Measurements from ENCODE around the gene BCAS3. TPM values are rescaled to one million over a fixed set of nuclear protein-coding genes. Genes with fewer than 3 reads are reported as not detected.

BCAS3 gene
- polyA plus RNA-seq, 1 donor from 2014 or later = 21.6 TPM

DNA sequence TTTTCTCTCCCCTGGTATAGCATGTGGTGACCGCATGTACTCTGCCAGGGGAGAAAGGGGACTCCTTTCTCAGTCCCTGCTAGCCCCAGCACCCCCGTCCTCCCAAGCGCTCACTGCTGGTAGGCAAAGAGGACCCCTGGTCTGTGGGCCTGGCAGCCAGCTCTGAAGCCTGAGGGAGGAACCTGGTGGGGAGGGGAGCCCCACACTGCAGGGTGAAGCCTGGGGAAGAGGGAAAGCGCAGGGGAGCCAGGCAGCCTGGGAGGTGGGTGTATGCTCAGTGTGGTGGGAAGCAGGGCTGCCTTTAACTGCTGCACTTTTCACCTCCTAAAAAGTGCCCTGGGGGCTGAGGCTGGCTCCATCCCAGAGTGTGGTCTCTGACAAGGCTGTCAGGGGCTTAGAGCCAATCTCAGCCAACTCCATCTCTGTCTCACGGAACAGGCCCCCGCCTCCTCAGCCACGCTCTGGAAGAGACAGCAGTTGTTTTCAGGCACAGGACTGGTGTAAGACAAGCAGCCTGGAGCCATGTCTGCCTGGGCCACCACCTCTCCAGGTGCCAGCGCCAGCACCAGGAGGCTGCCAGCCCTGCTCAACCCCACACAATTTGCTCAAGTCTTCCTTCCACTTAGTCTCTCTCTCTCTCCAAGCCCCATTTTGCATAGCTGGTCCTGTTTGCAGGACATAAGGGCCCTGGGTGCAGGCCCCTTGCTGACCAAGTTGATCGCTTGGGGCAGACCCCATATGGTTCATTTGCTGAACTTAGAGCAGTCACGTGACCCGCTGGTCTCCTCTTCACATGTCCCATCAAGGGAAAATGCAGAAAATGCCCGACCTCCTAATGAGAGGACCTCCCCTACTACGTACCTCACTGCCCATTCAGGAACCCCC is 707.3 kb downstream of the BCAS3 start:
- Histone ChIP-seq H4K20me1 (ENCODE audit: insufficient read depth) (no peaks in the 10 kb centered on the region), H3K36me3 (ENCODE audit: insufficient read depth, low read length) (no peaks in the 10 kb centered on the region), H2AFZ (ENCODE audit: low read depth, low read length) (no peak overlapping the region), H3K9ac (ENCODE audit: low read length) (no peak overlapping the region), H3K27ac (ENCODE audit: low read length) (no peak overlapping the region), H3K9me3 (ENCODE audit: low read length) (no peaks in the 10 kb centered on the region), H3K27me3 (ENCODE audit: insufficient read depth, low read depth, low read length) (peaks cover 3% of the 10 kb centered on the region), H3K79me2 (replicated peaks; ENCODE audit: insufficient read depth, low read length) (no peaks in the 10 kb centered on the region), H3K4me2 (ENCODE audit: low read length) (no peak overlapping the region), H3K9me2 (ENCODE audit: insufficient read depth, low read length) (no peaks in the 10 kb centered on the region), H3F3A (ENCODE audit: insufficient read depth, low read length, poor library complexity, severe bottlenecking) (no peaks in the 10 kb centered on the region), H3K4me3 (ENCODE audit: low read length) (no peak overlapping the region)
- no peak for TF ChIP-seq MXI1 (conservative IDR thresholded peaks at IDR 0.05; ENCODE audit: poor library complexity, severe bottlenecking)
- TF ChIP-seq TAF1 (IDR thresholded peaks at IDR 0.05; ENCODE audit: low read depth) = no peak
- no peak for TF ChIP-seq RAD21 (conservative IDR thresholded peaks at IDR 0.05)
- no peak for TF ChIP-seq POLR2AphosphoS5 (IDR thresholded peaks at IDR 0.05)
- no peak for TF ChIP-seq EP300 (conservative IDR thresholded peaks at IDR 0.05; ENCODE audit: poor library complexity, severe bottlenecking)
- TF ChIP-seq, protein P1, sequence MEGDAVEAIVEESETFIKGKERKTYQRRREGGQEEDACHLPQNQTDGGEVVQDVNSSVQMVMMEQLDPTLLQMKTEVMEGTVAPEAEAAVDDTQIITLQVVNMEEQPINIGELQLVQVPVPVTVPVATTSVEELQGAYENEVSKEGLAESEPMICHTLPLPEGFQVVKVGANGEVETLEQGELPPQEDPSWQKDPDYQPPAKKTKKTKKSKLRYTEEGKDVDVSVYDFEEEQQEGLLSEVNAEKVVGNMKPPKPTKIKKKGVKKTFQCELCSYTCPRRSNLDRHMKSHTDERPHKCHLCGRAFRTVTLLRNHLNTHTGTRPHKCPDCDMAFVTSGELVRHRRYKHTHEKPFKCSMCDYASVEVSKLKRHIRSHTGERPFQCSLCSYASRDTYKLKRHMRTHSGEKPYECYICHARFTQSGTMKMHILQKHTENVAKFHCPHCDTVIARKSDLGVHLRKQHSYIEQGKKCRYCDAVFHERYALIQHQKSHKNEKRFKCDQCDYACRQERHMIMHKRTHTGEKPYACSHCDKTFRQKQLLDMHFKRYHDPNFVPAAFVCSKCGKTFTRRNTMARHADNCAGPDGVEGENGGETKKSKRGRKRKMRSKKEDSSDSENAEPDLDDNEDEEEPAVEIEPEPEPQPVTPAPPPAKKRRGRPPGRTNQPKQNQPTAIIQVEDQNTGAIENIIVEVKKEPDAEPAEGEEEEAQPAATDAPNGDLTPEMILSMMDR (IDR thresholded peaks at IDR 0.05; ENCODE audit: poor library complexity, severe bottlenecking) = no peak
- TF ChIP-seq, protein P2, sequence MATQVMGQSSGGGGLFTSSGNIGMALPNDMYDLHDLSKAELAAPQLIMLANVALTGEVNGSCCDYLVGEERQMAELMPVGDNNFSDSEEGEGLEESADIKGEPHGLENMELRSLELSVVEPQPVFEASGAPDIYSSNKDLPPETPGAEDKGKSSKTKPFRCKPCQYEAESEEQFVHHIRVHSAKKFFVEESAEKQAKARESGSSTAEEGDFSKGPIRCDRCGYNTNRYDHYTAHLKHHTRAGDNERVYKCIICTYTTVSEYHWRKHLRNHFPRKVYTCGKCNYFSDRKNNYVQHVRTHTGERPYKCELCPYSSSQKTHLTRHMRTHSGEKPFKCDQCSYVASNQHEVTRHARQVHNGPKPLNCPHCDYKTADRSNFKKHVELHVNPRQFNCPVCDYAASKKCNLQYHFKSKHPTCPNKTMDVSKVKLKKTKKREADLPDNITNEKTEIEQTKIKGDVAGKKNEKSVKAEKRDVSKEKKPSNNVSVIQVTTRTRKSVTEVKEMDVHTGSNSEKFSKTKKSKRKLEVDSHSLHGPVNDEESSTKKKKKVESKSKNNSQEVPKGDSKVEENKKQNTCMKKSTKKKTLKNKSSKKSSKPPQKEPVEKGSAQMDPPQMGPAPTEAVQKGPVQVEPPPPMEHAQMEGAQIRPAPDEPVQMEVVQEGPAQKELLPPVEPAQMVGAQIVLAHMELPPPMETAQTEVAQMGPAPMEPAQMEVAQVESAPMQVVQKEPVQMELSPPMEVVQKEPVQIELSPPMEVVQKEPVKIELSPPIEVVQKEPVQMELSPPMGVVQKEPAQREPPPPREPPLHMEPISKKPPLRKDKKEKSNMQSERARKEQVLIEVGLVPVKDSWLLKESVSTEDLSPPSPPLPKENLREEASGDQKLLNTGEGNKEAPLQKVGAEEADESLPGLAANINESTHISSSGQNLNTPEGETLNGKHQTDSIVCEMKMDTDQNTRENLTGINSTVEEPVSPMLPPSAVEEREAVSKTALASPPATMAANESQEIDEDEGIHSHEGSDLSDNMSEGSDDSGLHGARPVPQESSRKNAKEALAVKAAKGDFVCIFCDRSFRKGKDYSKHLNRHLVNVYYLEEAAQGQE (IDR thresholded peaks at IDR 0.05; ENCODE audit: borderline replicate concordance) = no peak
- no peak for TF ChIP-seq SMC3 (conservative IDR thresholded peaks at IDR 0.05; ENCODE audit: poor library complexity)
- TF ChIP-seq EZH2 (IDR thresholded peaks at IDR 0.05; ENCODE audit: borderline replicate concordance, insufficient read depth, low read length, poor library complexity, severe bottlenecking) = no peak

DNA sequence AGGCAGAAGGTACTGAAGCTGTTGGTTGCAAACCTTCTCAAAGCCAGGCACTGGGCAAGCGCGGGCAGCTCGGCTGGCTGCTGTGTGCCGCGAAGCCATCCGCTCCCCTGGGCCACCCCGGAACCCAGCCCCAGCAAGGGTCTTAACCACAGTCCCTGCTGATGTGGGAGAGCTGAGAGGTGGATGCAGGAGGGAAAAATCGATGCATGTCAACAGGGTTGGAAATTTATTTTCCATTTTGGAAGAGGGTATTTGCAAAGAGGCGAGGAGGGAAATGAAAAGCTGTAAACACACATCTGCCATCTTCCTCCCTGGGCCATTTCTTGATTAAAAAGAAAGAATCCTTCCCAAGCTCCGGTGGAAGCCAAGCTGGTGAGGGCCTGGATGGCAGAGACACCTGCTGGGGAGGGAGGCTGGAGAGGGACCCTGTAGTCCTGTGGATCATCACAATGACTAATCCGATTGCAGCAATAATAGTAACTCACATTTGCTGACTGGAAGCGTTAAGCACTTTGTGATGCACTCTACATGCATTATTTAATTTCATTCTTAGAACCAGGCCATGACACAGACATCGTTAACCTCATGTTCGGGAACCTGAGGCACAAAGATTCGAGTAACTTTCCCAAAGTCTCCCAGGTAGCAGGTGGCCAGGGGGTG is 708.1 kb downstream of the BCAS3 start:
- H3K27me3 ChIP-seq (ENCODE audit: insufficient read depth, low read depth, low read length) = peaks cover 3% of the 10 kb centered on the region
- no peak overlapping the region for H2AFZ ChIP-seq (ENCODE audit: low read depth, low read length)
- TF ChIP-seq POLR2AphosphoS5 (IDR thresholded peaks at IDR 0.05) (no peak), EZH2 (IDR thresholded peaks at IDR 0.05; ENCODE audit: borderline replicate concordance, insufficient read depth, low read length, poor library complexity, severe bottlenecking) (no peak), TAF1 (IDR thresholded peaks at IDR 0.05; ENCODE audit: low read depth) (no peak), SMC3 (conservative IDR thresholded peaks at IDR 0.05; ENCODE audit: poor library complexity) (no peak), MXI1 (conservative IDR thresholded peaks at IDR 0.05; ENCODE audit: poor library complexity, severe bottlenecking) (no peak), EP300 (conservative IDR thresholded peaks at IDR 0.05; ENCODE audit: poor library complexity, severe bottlenecking) (no peak), RAD21 (conservative IDR thresholded peaks at IDR 0.05) (no peak)
- TF ChIP-seq, protein P1 (IDR thresholded peaks at IDR 0.05; ENCODE audit: poor library complexity, severe bottlenecking) = no peak
- TF ChIP-seq, protein P2 (IDR thresholded peaks at IDR 0.05; ENCODE audit: borderline replicate concordance) = no peak
- H3K79me2 ChIP-seq (replicated peaks; ENCODE audit: insufficient read depth, low read length) = no peaks in the 10 kb centered on the region
- no peak overlapping the region for H3K27ac ChIP-seq (ENCODE audit: low read length)
- no peak overlapping the region for H3K4me2 ChIP-seq (ENCODE audit: low read length)
- no peaks in the 10 kb centered on the region for H3F3A ChIP-seq (ENCODE audit: insufficient read depth, low read length, poor library complexity, severe bottlenecking)
- H3K9ac ChIP-seq (ENCODE audit: low read length) = no peak overlapping the region
- no peaks in the 10 kb centered on the region for H3K9me3 ChIP-seq (ENCODE audit: low read length)
- H3K36me3 ChIP-seq (ENCODE audit: insufficient read depth, low read length) = no peaks in the 10 kb centered on the region
- no peaks in the 10 kb centered on the region for H4K20me1 ChIP-seq (ENCODE audit: insufficient read depth)
- no peaks in the 10 kb centered on the region for H3K9me2 ChIP-seq (ENCODE audit: insufficient read depth, low read length)
- no peak overlapping the region for H3K4me3 ChIP-seq (ENCODE audit: low read length)
